CD4-positive, alpha-beta T cell treated with Interleukin-17A for 4 hours (primary cell): ENCODE data around the gene VAMP3.
"Not testable (repeated sequence)": the region's sequence is repeated elsewhere in the genome, so short reads cannot be mapped to it uniquely, and the experiment has no call there.

Experiments
- DNase-seq: peaks from one replicate; pipeline ENCODE4 v3.0.0-alpha.2; 2020; ENCODE audit warnings: mixed read lengths

VAMP3 gene

GRCh38 chr1:7769673-7770412 lies 1.3 kb upstream of the VAMP3 start:
- no peak for DNase-seq

- no peak for DNase-seq
Measured at GRCh38 chr1:7770669-7770996, 463 bp upstream of the VAMP3 start.

GRCh38 chr1:7771823-7772299 lies 765 bp downstream of the VAMP3 start:
- DNase-seq, result no peak

GRCh38 chr1:7777591-7777990 lies 6.5 kb downstream of the VAMP3 start:
- DNase-seq, result no peak

- DNase-seq, result no peak
Measured at GRCh38 chr1:7778133-7778628, 7.1 kb downstream of the VAMP3 start.

- no peak for DNase-seq
Measured at GRCh38 chr1:7780976-7781375, 9.9 kb downstream of the VAMP3 start.

GRCh38 chr1:7781501-7781900 lies 10.4 kb downstream of the VAMP3 start:
- no peak for DNase-seq

GRCh38 chr1:7781923-7782495 lies 10.9 kb downstream of the VAMP3 start:
- DNase-seq, result peak; percentile 43

- DNase-seq, result no peak
Measured at GRCh38 chr1:7783178-7783711, 12.1 kb downstream of the VAMP3 start.

GRCh38 chr1:7783826-7784491 lies 12.9 kb downstream of the VAMP3 start, which contains the start of gene PER3:
Gene PER3, plus strand, starts transcription at chr1:7784291. Its CDS starts 587 bp downstream, at chr1:7784878.
- DNase-seq, result peak; percentile 93

GRCh38 chr1:7784492-7785071 lies 13.5 kb downstream of the VAMP3 start:
- DNase-seq, result peak; percentile 6

- DNase-seq, result no peak
Measured at GRCh38 chr1:7785108-7785507, 14.0 kb downstream of the VAMP3 start.

- no peak for DNase-seq
Measured at GRCh38 chr1:7786795-7787194, 15.7 kb downstream of the VAMP3 start.

- DNase-seq, result no peak
Measured at GRCh38 chr1:7789828-7790227, 18.7 kb downstream of the VAMP3 start.

- DNase-seq, result not testable (repeated sequence)
Measured at GRCh38 chr1:7791027-7791426, 19.9 kb downstream of the VAMP3 start.

- no peak for DNase-seq
Measured at GRCh38 chr1:7795406-7795805, 24.3 kb downstream of the VAMP3 start.

- DNase-seq, result no peak
Measured at GRCh38 chr1:7805460-7805859, 34.4 kb downstream of the VAMP3 start.

GRCh38 chr1:7808253-7808844 lies 37.3 kb downstream of the VAMP3 start:
- no peak for DNase-seq

GRCh38 chr1:7809742-7810141 lies 38.6 kb downstream of the VAMP3 start:
- no peak for DNase-seq

- DNase-seq, result no peak
Measured at GRCh38 chr1:7810395-7810794, 39.3 kb downstream of the VAMP3 start.

- DNase-seq, result no peak
Measured at GRCh38 chr1:7811476-7811875, 40.4 kb downstream of the VAMP3 start.

GRCh38 chr1:7813677-7814373 lies 42.7 kb downstream of the VAMP3 start:
- no peak for DNase-seq
